A549 (cell line): ENCODE measurements around the gene CERS6.

Source experiments
- EHMT2 ChIP-seq: fragments of 200-600 bp; sonication (generic); IDR thresholded peaks from 2 replicates; pipeline ENCODE4 v1.6.1; 2016; ENCODE audit warnings: antibody characterized with exemption, low read depth, mild to moderate bottlenecking, moderate library complexity
- POLR2A ChIP-seq: IDR thresholded peaks from 2 replicates; pipeline ENCODE4 v1.6.1; 2012; ENCODE audit warnings: mild to moderate bottlenecking, low read length
- SREBF2 ChIP-seq: fragments of 450-650 bp; IDR thresholded peaks from 2 replicates; pipeline ENCODE4 v1.6.1; 2014; ENCODE audit warnings: mild to moderate bottlenecking, moderate library complexity
- TF ChIP-seq, protein P1 (sequence below): fragments of >200 bp; sonication (Bioruptor Twin); formaldehyde crosslinking; IDR thresholded peaks from 3 replicates; pipeline ENCODE4 v1.5.1; 2016
- TF ChIP-seq, protein P2 (sequence below): fragments of 200-600 bp; sonication (generic); IDR thresholded peaks from 2 replicates; pipeline ENCODE4 v1.6.1; 2016; ENCODE audit warnings: antibody characterized with exemption, mild to moderate bottlenecking, moderate library complexity
- TF ChIP-seq, protein P3 (sequence below): IDR thresholded peaks from 2 replicates; pipeline ENCODE4 v1.6.1; 2012

DNA sequence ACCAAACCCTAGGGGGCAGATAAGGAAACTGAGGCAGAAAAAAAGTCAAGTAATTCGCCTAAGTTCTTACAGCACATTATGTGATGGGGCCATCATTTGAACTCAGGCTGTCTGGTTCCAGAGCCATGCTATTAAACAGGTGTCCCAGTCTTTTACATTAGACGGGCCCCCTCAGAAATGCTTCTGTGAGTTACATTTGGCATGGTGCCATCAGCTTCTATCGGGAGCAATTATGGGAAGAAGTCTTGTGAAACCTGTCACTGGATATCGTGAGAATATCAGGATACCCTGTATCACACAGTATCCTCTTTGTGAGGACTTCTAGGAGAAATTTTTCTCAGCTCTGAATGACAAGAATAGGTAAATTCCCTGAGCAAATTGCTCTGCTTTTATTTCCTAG is 202.6 kb downstream of the CERS6 start:
- TF ChIP-seq, protein P1, sequence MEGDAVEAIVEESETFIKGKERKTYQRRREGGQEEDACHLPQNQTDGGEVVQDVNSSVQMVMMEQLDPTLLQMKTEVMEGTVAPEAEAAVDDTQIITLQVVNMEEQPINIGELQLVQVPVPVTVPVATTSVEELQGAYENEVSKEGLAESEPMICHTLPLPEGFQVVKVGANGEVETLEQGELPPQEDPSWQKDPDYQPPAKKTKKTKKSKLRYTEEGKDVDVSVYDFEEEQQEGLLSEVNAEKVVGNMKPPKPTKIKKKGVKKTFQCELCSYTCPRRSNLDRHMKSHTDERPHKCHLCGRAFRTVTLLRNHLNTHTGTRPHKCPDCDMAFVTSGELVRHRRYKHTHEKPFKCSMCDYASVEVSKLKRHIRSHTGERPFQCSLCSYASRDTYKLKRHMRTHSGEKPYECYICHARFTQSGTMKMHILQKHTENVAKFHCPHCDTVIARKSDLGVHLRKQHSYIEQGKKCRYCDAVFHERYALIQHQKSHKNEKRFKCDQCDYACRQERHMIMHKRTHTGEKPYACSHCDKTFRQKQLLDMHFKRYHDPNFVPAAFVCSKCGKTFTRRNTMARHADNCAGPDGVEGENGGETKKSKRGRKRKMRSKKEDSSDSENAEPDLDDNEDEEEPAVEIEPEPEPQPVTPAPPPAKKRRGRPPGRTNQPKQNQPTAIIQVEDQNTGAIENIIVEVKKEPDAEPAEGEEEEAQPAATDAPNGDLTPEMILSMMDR, result no peak
- TF ChIP-seq EHMT2 (no peak), SREBF2 (no peak), POLR2A (no peak)
- TF ChIP-seq, protein P2, sequence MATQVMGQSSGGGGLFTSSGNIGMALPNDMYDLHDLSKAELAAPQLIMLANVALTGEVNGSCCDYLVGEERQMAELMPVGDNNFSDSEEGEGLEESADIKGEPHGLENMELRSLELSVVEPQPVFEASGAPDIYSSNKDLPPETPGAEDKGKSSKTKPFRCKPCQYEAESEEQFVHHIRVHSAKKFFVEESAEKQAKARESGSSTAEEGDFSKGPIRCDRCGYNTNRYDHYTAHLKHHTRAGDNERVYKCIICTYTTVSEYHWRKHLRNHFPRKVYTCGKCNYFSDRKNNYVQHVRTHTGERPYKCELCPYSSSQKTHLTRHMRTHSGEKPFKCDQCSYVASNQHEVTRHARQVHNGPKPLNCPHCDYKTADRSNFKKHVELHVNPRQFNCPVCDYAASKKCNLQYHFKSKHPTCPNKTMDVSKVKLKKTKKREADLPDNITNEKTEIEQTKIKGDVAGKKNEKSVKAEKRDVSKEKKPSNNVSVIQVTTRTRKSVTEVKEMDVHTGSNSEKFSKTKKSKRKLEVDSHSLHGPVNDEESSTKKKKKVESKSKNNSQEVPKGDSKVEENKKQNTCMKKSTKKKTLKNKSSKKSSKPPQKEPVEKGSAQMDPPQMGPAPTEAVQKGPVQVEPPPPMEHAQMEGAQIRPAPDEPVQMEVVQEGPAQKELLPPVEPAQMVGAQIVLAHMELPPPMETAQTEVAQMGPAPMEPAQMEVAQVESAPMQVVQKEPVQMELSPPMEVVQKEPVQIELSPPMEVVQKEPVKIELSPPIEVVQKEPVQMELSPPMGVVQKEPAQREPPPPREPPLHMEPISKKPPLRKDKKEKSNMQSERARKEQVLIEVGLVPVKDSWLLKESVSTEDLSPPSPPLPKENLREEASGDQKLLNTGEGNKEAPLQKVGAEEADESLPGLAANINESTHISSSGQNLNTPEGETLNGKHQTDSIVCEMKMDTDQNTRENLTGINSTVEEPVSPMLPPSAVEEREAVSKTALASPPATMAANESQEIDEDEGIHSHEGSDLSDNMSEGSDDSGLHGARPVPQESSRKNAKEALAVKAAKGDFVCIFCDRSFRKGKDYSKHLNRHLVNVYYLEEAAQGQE, result no peak
- TF ChIP-seq, protein P3, sequence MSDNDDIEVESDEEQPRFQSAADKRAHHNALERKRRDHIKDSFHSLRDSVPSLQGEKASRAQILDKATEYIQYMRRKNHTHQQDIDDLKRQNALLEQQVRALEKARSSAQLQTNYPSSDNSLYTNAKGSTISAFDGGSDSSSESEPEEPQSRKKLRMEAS, result no peak
